ENCODE data around the gene TBC1D4. TPM values are rescaled to one million over a fixed set of nuclear protein-coding genes. Genes with fewer than 3 reads are reported as not detected.
"Not testable (repeated sequence)": the region's sequence is repeated elsewhere in the genome, so short reads cannot be mapped to it uniquely, and the experiment has no call there.

The TBC1D4 gene
- total RNA-seq, 1 experiment from 2014 or later, result 6.7 TPM

DNA sequence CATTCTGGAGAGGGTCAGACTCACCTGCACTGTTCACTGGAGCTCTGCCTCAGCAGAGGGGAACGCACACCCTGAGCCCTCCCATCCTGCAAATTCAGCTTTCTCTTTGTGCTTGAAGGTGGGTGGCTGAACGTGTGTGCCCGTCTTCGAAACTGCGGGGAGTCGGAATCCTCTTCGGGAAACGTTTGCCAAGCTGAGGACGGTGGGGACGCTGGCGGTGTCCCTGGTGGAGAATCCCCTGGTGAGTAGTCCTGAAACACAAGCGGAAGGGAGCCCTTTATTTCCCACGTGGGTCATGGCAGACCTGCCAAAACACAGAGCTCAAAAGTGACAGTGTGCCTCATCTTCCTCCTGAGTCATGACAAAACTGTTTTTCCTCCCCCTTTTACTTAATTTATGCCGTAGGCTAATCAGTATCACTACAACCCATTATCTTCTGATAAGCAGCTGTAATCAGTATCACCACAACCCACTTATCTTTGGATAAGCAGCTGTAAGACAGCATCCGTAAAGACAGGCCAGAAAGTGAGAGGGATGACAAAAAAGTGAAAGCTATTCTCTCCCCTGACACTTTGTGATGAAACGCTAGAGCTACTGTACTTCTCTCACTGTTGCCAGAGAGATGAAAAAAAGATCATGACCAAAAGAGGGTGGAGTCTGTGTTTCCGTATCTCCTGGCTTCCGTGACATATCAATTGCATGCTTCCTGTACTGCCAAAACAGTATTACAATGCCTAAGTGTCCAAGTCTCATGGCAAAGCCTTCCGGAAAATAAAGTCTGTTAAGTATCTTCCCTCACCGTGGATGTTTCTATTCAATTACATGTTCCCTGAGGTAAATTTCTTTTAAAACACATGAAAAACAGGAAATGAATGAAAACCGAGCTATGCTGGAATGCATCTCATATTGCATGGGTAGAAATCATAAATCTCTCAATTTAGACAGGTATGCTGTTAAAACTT is 155.5 kb downstream of the TBC1D4 start:
- DNase-seq (ENCODE audit: low read depth), result peak; percentile 23

- no peak for DNase-seq (ENCODE audit: low read depth)
Observed at GRCh38 chr13:75325711-75326110, 156.3 kb downstream of the TBC1D4 start.

DNA sequence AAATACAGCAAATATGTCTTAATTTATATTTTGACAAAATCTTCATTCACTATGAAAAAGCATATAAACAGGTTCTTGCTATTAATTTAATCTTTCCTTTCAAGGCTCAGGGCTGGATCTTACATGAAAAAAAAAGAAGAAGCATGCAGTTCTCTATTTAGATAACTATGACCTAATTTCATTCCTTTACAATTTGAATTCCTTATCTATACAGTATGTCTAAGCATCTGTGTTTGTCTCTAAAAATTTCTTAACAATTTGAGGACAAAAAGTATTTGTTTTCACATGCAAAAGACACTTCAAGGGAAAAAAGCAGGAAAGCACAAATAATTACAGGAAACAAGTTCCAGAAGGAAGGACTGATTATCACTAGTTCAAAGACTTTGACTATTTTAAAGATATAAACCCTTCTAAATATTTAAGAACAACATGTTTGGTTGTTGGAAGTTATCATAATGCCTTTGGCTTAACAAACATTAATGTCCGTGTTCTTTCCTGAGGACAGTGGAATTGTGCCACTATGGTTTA is 157.5 kb downstream of the TBC1D4 start:
- no peak for DNase-seq (ENCODE audit: low read depth)

DNA sequence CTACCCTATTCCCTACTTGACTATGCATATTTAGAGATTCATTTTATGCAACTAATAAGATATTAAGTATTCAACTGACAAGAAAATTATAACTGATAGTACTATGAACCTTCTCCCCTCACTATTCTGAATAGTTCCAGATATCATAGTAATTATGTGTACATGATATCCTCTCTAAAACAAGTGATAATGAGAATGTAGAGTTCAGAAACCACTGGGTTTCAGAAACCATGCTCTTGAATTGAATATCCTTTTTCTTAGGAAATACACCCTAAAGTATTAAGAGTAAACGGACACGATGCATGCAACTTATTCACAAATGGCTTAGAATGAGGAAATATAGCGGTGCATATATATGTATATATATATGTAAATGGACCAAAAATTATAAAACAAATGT is 160.9 kb downstream of the TBC1D4 start:
- DNase-seq (ENCODE audit: low read depth), result no peak

DNA sequence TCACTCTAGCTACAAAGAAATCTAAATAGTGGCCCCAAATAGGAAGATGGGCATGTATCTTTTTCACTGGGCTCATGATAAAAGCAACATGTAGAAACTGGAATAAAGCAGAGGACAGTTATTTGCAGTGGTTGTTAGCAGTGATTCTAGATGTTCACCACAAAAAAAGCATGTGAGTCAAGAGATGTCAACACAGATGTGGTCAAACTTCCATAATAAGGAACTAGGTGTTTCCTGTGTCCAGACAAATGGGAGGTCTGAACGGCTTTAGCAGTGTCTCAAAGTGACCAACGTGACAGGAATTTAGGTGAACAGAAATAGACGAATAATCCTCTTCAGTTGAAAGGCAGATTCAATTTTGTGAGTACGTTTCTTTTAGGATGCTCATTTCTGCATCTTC is 162.7 kb downstream of the TBC1D4 start:
- DNase-seq (ENCODE audit: low read depth), result peak; percentile 4

- DNase-seq (ENCODE audit: low read depth), result no peak
Observed at GRCh38 chr13:75318138-75318833, 163.7 kb downstream of the TBC1D4 start.

DNA sequence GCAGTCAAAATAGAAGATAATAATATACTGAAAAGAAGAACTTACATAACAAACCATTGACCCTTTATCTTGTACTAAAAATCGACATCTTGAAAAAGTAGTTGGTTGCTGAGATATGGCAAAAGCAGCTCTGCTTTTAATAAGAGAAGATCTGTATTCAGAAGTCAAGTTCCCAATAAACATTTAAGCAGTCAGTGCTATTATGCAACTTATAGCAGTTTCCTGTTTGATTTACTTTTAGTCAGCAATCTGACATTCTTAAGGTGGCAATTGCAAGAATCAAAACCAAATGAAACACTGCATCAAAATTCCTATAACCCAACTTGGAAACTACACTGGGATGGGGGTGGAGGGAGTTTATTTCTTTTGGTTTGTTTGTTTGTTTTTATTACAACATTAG is 165.5 kb downstream of the TBC1D4 start:
- DNase-seq (ENCODE audit: low read depth), result no peak

GRCh38 chr13:75312884-75313520 is 169.0 kb downstream of the TBC1D4 start:
- DNase-seq (ENCODE audit: low read depth), result no peak

- DNase-seq (ENCODE audit: low read depth), result no peak
Observed at GRCh38 chr13:75309981-75310580, 171.9 kb downstream of the TBC1D4 start.

DNA sequence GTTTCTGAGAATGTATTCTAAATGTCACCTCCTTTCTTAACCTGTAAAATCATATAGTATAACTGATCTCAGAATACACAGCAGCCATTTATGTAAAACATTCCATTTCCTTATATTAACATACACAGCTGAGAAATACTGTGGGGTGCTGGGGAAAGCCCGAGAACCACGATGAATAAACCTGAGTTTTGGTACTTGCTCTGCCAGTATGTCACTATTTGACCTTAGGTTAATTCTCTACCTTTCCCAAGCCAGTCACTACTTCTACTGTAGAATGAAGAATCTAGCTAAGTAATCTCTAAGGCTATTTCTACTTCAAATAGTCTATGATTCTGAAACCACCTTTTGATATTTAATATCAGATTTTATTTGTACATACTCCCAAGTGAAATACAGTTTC is 173.7 kb downstream of the TBC1D4 start:
- no peak for DNase-seq (ENCODE audit: low read depth)

- no peak for DNase-seq (ENCODE audit: low read depth)
Observed at GRCh38 chr13:75307370-75307949, 174.5 kb downstream of the TBC1D4 start.

GRCh38 chr13:75306967-75307366 is 175.0 kb downstream of the TBC1D4 start:
- not testable (repeated sequence) for DNase-seq (ENCODE audit: low read depth)

DNA sequence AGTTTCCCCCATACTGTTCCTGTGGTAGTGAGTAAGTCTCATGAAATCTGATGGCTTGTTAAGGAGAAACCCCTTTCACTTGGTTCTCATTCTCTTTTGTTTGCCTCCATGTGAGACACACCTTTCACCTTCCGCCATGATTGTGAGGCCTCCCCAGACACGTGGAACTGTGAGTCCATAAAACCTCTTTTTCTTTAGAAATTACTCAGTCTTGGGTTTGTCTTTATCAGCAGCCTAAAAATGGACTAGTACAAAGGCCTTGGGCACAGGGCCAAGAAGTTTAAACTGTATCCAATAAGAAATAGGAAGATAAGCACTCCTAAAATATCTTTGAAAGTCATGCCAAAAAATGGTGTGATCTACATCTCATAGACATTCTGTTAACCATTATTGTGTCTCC is 176.9 kb downstream of the TBC1D4 start:
- DNase-seq (ENCODE audit: low read depth), result no peak

- no peak for DNase-seq (ENCODE audit: low read depth)
Observed at GRCh38 chr13:75303263-75303662, 178.7 kb downstream of the TBC1D4 start.

DNA sequence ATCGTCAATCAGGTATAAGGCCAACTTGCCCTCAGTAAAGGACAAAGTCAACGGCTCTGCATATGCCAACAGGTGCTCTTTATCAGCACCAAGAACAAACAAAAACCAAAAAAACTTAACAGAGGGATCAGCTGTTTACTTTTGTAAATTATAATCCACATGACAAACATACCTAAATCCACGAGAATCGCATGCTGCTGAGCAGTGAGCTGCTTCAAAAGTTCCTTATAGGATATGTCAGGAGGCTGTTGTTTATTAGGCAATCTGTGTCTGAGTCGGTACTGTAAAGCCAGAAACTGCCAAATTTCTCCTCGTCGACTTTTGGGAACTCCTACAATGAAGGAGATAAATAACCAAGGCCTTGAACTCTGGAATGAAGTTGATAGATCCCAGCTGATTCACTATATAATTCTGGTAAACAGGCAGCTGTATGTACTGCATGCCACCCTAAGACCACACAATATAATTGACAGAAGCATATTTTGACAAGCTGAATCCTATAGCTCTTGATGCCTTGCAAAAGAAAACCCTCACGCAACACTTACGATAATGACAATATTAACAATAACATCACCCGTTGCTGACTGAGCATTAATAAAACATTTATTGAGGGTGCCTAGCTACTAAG is 179.8 kb downstream of the TBC1D4 start:
- no peak for DNase-seq (ENCODE audit: low read depth)

DNA sequence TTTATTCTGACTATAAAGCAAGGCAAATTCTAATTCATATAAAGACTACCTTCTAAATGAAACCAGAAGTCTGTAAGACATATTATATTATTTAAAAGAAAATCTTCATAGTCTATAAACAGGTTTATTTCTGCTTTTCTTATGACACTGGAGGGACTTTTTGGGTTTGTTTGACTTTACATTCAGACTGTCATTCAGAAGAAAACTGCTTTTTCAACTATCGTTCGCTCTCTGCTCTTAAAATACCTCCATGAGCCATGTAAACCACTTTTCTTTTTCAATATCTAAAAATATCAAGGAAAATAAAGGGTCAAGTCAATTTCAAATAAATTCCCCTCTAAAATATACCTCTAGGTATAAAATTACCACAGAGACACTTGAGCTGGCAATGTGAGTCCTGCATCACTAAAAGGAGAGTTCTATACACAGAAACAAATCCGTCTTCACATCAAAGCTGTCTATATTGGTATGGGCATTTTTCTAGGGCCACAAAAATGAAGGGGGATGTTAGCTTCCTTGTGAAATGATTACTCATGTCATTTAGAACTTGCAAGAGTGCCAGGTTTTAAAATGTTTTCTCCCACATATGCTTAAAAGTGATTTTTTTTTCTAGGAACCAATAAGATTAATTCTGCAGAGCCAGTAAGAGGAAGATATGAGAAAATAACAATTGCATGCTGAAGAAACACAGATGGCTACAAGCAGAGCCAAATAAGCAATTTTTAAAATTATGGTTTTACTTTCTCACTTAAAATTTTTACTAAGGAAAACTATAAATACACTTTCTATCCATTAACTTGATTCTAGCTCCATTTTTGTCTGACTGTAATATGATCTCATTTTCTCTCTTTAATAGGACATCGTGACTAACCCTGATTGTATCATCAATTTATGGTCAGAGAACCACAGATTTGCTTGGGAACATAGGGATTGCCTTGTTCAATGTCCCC is 181.8 kb downstream of the TBC1D4 start:
- DNase-seq (ENCODE audit: low read depth), result no peak

DNA sequence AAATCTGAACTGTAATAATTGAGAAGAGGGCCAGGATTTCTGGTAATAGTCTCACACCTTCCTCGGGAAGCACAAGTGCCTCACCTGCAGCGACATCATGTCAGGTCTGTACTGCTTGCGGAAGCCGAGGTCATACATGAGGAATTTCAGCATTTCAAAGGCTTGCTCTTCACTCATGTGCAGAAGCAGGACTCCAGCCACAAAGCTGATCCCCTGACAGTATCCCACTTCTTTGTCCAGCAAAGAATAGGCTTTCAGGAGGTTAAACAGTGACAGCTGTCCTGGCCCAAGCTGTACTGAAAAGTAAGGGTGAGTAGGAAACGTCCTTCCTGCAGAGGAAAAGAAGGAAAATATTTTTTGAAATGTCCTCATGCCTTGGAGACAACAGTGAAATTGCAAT is 182.7 kb downstream of the TBC1D4 start:
- DNase-seq (ENCODE audit: low read depth), result no peak

GRCh38 chr13:75296641-75297040 is 185.3 kb downstream of the TBC1D4 start:
- no peak for DNase-seq (ENCODE audit: low read depth)

GRCh38 chr13:75295201-75295600 is 186.8 kb downstream of the TBC1D4 start:
- DNase-seq (ENCODE audit: low read depth), result no peak

DNA sequence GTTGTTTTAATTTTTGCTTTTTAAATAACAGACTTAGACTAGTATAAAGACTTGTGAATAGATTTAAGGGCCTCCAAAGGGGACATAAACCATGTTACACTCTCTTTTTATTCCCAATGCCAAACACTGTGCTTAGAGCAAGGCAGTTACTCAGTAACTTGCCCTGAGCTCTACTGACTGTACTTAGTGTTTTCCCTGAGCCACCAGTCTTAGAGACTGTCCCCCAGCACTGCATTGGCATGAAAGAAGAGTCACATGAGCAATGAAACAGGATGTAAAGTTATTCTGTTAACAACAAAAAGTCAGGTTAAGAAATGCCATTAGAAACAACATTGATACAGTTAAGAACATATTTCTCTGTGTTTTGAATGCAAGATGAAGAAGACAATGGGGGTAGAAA is 187.9 kb downstream of the TBC1D4 start:
- no peak for DNase-seq (ENCODE audit: low read depth)
